ENCODE measurements around the gene UNC79.

DNA sequence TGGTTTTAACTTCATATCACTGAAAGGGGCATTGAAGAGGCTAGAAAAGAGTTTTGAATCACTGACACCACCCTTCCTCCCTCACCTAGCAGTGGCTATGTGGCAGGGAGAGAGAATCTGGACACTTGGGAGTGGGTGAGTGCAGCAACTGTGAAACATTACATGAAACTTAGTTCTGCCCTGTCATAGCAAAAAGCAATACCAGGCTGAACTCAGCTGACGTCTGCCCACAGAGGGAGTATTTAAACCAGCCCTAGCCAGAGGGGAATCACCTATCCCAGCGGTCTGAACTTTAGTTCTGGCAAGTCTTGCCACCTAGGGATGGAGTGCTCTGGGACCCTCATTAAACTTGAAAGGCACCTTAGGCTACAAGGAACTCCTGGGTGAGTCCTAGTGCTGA lies 20.7 kb upstream of the UNC79 start:
- no peak for TF ChIP-seq POLR2AphosphoS5 (IDR thresholded peaks at IDR 0.05)
- TF ChIP-seq, protein P1, sequence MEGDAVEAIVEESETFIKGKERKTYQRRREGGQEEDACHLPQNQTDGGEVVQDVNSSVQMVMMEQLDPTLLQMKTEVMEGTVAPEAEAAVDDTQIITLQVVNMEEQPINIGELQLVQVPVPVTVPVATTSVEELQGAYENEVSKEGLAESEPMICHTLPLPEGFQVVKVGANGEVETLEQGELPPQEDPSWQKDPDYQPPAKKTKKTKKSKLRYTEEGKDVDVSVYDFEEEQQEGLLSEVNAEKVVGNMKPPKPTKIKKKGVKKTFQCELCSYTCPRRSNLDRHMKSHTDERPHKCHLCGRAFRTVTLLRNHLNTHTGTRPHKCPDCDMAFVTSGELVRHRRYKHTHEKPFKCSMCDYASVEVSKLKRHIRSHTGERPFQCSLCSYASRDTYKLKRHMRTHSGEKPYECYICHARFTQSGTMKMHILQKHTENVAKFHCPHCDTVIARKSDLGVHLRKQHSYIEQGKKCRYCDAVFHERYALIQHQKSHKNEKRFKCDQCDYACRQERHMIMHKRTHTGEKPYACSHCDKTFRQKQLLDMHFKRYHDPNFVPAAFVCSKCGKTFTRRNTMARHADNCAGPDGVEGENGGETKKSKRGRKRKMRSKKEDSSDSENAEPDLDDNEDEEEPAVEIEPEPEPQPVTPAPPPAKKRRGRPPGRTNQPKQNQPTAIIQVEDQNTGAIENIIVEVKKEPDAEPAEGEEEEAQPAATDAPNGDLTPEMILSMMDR (IDR thresholded peaks at IDR 0.05) = no peak

Data from esophagus muscularis mucosa (tissue), 3 donors.